Bronchial epithelial cell (primary cell): Measurements from ENCODE around the gene ADAM23. TPM values are rescaled to one million over a fixed set of nuclear protein-coding genes. Genes with fewer than 3 reads are reported as not detected.

Experiments used
- DNase-seq: peaks from one replicate; pipeline ENCODE4 v3.0.0-alpha.2; 2010; ENCODE audit warnings: low read depth
- FAIRE-seq: peaks from 2 replicates; lab custom pipeline; 2011; peaks lifted over from hg19 to GRCh38; lab: Jason Lieb, UNC
- H3K27me3 ChIP-seq: 2 replicates; pipeline ENCODE4 v1.5.1; 2011; ENCODE audit warnings: low read length; ENCODE audit not compliant: control insufficient read depth, insufficient read depth
- H3K36me3 ChIP-seq: 2 replicates; pipeline ENCODE4 v1.5.1; 2011; ENCODE audit warnings: low read length; ENCODE audit not compliant: control insufficient read depth, insufficient read depth
- H3K4me3 ChIP-seq: 2 replicates; pipeline ENCODE4 v1.5.1; 2011; ENCODE audit warnings: mild to moderate bottlenecking, low read depth, low read length, control low read depth
- CTCF ChIP-seq: IDR thresholded peaks from 2 replicates; pipeline ENCODE4 v1.5.1; 2011; ENCODE audit warnings: mild to moderate bottlenecking, moderate library complexity, low read length, control low read depth, inconsistent platforms; ENCODE audit not compliant: insufficient read depth, severe bottlenecking
- total RNA-seq: library from RNA; depleted of rRNA; stranded (reverse); fragments of >200 nt; gene quantifications from 2 replicates; pipeline ENCODE4 v1.2.1, GENCODE V29; 2014

The ADAM23 gene
- total RNA-seq, 1 donor from 2014 or later: under 0.01 TPM

GRCh38 chr2:206556357-206556949, 113.1 kb downstream of the ADAM23 start:
- H3K27me3 ChIP-seq: no peaks in the 10 kb centered on the region
- no peak overlapping the region for H3K4me3 ChIP-seq
- DNase-seq (peak; percentile 69), FAIRE-seq (no peak)
- TF ChIP-seq CTCF: peak; percentile 49
- H3K36me3 ChIP-seq: no peaks in the 10 kb centered on the region

GRCh38 chr2:206557321-206557720, 114.0 kb downstream of the ADAM23 start:
- Histone ChIP-seq H3K27me3 (no peaks in the 10 kb centered on the region), H3K36me3 (no peaks in the 10 kb centered on the region), H3K4me3 (no peak overlapping the region)
- no peak for FAIRE-seq
- no peak for TF ChIP-seq CTCF
- DNase-seq: no peak

GRCh38 chr2:206558492-206558891, 115.2 kb downstream of the ADAM23 start:
- H3K4me3 ChIP-seq: no peak overlapping the region
- no peak for FAIRE-seq
- H3K36me3 ChIP-seq: no peaks in the 10 kb centered on the region
- no peak for TF ChIP-seq CTCF
- H3K27me3 ChIP-seq: no peaks in the 10 kb centered on the region
- no peak for DNase-seq

- Histone ChIP-seq H3K27me3 (no peaks in the 10 kb centered on the region), H3K36me3 (no peaks in the 10 kb centered on the region), H3K4me3 (no peak overlapping the region)
- DNase-seq (no peak), FAIRE-seq (no peak)
- TF ChIP-seq CTCF: no peak
These were observed 118.6 kb downstream of the ADAM23 start for GRCh38 chr2:206561962-206562361.

- Histone ChIP-seq H3K36me3 (no peaks in the 10 kb centered on the region), H3K4me3 (no peak overlapping the region), H3K27me3 (no peaks in the 10 kb centered on the region)
- no peak for DNase-seq
- TF ChIP-seq CTCF: no peak
- no peak for FAIRE-seq
These were observed 119.0 kb downstream of the ADAM23 start for GRCh38 chr2:206562375-206562774.

GRCh38 chr2:206563374-206563773, 120.0 kb downstream of the ADAM23 start:
- no peak for DNase-seq
- Histone ChIP-seq H3K36me3 (no peaks in the 10 kb centered on the region), H3K4me3 (no peak overlapping the region), H3K27me3 (no peaks in the 10 kb centered on the region)
- FAIRE-seq: no peak
- TF ChIP-seq CTCF: no peak
